GM12878 (cell line): ENCODE results near the gene TMEM236. TPM values are rescaled to one million over a fixed set of nuclear protein-coding genes. Genes with fewer than 3 reads are reported as not detected.

ENCODE experiments used
- ATAC-seq: fragments of 200-7000 bp; cut with Tn5 transposase; 3 replicates; pipeline ENCODE4 v1.9.1; 2020; ENCODE audit warnings: mild to moderate bottlenecking, moderate library complexity
- BruUV-seq: library from RNA; stranded (reverse); fragments of 400-500 nt; replicated peaks from 2 replicates; lab custom pipeline; 2021; lab: Mats Ljungman, UMichigan
- CTCF ChIA-PET: fragments of 300-600 bp; sonication (Branson Sonifier 250); formaldehyde crosslinking; extraction: SDS; loops from one replicate; lab custom pipeline; 2021; ENCODE audit warnings: inconsistent platforms; lab: Yijun Ruan, JAX
- POLR2A ChIA-PET: fragments of 350-600 bp; formaldehyde crosslinking; extraction: SDS; loops from one replicate; lab custom pipeline; 2021; ENCODE audit warnings: inconsistent platforms; lab: Charles Lee
- RAD21 ChIA-PET: fragments of 300-600 bp; sonication (Branson Sonifier 250); formaldehyde crosslinking; loops from one replicate; lab custom pipeline; 2023; ENCODE audit warnings: antibody characterized with exemption; ENCODE audit not compliant: unreplicated experiment; lab: Charles Lee
- SMC1A ChIA-PET: fragments of 300-600 bp; sonication (Branson Sonifier 250); formaldehyde crosslinking; loops from one replicate; lab custom pipeline; 2023; ENCODE audit not compliant: unreplicated experiment, uncharacterized antibody; lab: Charles Lee
- DNase-seq: peaks from one replicate; pipeline ENCODE4 v3.0.0-alpha.2; 2011; ENCODE audit warnings: low read depth, low spot score
- FAIRE-seq: peaks from 3 replicates; lab custom pipeline; 2011; peaks lifted over from hg19 to GRCh38; lab: Jason Lieb, UNC
- H2AFZ ChIP-seq: 2 replicates; pipeline ENCODE4 v1.6.0; 2011; ENCODE audit warnings: low read depth, low read length, control low read depth; ENCODE audit not compliant: control insufficient read depth
- H3K27ac ChIP-seq: 2 replicates; pipeline ENCODE4 v1.5.1; 2011; ENCODE audit warnings: control low read depth; ENCODE audit not compliant: control insufficient read depth, insufficient read depth
- H3K27me3 ChIP-seq, 2 experiments: replicated peaks in 1 of 2; 2 replicates each; pipeline versions ENCODE4 v1.6.0 to v1.6.1; 2011; ENCODE audit warnings: low read length in 1 of 2; ENCODE audit not compliant: control insufficient read depth in 2 of 2, insufficient read depth in 2 of 2
- H3K36me3 ChIP-seq, 2 experiments: 2 replicates each; pipeline ENCODE4 v1.5.1; 2011; ENCODE audit warnings: low read length in 1 of 2; ENCODE audit not compliant: control insufficient read depth in 2 of 2, insufficient read depth in 2 of 2
- H3K4me1 ChIP-seq: 2 replicates; pipeline ENCODE4 v1.6.1; 2011; ENCODE audit warnings: mild to moderate bottlenecking, low read length, moderate library complexity, mixed read lengths; ENCODE audit not compliant: control insufficient read depth, insufficient read depth
- H3K4me2 ChIP-seq: 2 replicates; pipeline ENCODE4 v1.6.0; 2011; ENCODE audit warnings: control low read depth; ENCODE audit not compliant: control insufficient read depth, insufficient read depth
- H3K4me3 ChIP-seq: fragments of 200-600 bp; sonication (generic); 2 replicates; pipeline ENCODE4 v1.5.1; 2016
- H3K79me2 ChIP-seq: 2 replicates; pipeline ENCODE4 v1.6.0; 2011; ENCODE audit warnings: low read length; ENCODE audit not compliant: control insufficient read depth, insufficient read depth
- H3K9ac ChIP-seq: 2 replicates; pipeline ENCODE4 v1.8.0; 2011; ENCODE audit warnings: low read length, control low read depth, mixed read lengths; ENCODE audit not compliant: control insufficient read depth, insufficient read depth
- H3K9me3 ChIP-seq: replicated peaks from 3 replicates; pipeline ENCODE4 v1.5.1; 2011; ENCODE audit warnings: mild to moderate bottlenecking, low read length; ENCODE audit not compliant: control insufficient read depth, insufficient read depth
- H4K20me1 ChIP-seq: 2 replicates; pipeline ENCODE4 v1.6.0; 2011; ENCODE audit not compliant: control insufficient read depth, insufficient read depth
- BRCA1 ChIP-seq: IDR thresholded peaks from 2 replicates; pipeline ENCODE4 v1.6.1; 2011; ENCODE audit warnings: low read depth, low read length, improper control_type of control experiment
- WGBS: methylation state at CpG from one replicate; pipeline ENCODE4 v1.1.6; 2016; ENCODE audit warnings: low lambda C conversion rate; ENCODE audit not compliant: insufficient replicate concordance, insufficient coverage; ENCODE audit errors: missing lambda C conversion rate; 5-methylcytosine and 5-hydroxymethylcytosine counted together
- in situ Hi-C: fragments of 300-500 bp; cut with MboI; formaldehyde crosslinking; loops from 9 replicates; pipeline ENCODE4 v1.14.3; 2018; ENCODE audit warnings: mixed read lengths
- intact Hi-C: fragments of 100-400 bp; cut with micrococcal nuclease; formaldehyde crosslinking; loops from one replicate; pipeline ENCODE4 v1.14.2; 2022; ENCODE audit not compliant: unreplicated experiment
- polyA plus RNA-seq, 11 experiments: library from polyadenylated mRNA; depleted of rRNA in 4 of 11; unstranded in 6 of 11; stranded (reverse) in 5 of 11; fragments of >200 nt; fragmentation: Nextera tagmentation in 4 of 11; fragmentation: Illumina TruSeq in 1 of 11; extraction: Ambion mirVana in 4 of 11; extraction: Trizol in 1 of 11; gene quantifications; 1 replicate in 1 of 11; 2 replicates in 10 of 11; pipeline versions ENCODE4 v1.2.1 to v1.2.3, GENCODE V29; 2011 to 2016; ENCODE audit warnings: inconsistent platforms in 2 of 11, missing spikeins in 2 of 11, low read depth in 1 of 11
- total RNA-seq, 4 experiments: library from RNA; depleted of rRNA in 3 of 4; stranded (reverse); fragments of >200 nt in 3 of 4; fragmentation: Illumina TruSeq in 1 of 4; extraction: Trizol in 1 of 4; gene quantifications; 2 replicates each; pipeline versions ENCODE4 v1.2.1 to v1.2.3, GENCODE V29; 2013 to 2021
- TF ChIP-seq, protein P1 (sequence below): fragments of 450-650 bp; formaldehyde crosslinking; IDR thresholded peaks from 2 replicates; pipeline ENCODE4 v1.4.0; 2022; ENCODE audit warnings: mild to moderate bottlenecking, moderate library complexity

Gene TMEM236
- total and polyA plus RNA-seq, 10 of the 15 experiments (the other 5 are each of a cell fraction or from before 2014, with no cell fraction given): 0.03 TPM; not detected in 9

- WGBS: 75% methylated on average over 9 of the region's 9 CpGs
- FAIRE-seq: no peak
- POLR2A ChIA-PET: no interaction called here
- no peaks in the 10 kb centered on the region for H3K27me3 ChIP-seq
- no peak for DNase-seq
- CTCF ChIA-PET: interaction anchor here (0.9 to 2.4 kb wide), 4 partner anchors 11 to 483 kb away, joined by 3 to 5 read pairs (median 3); no protein-coding TSS in a partner anchor
- no peak overlapping the region for H3K9ac ChIP-seq
- no peaks in the 10 kb centered on the region for H3K79me2 ChIP-seq
- BruUV-seq: no TSS peak
- ATAC-seq: no peak
- no peak for TF ChIP-seq BRCA1
- TF ChIP-seq, protein P1, sequence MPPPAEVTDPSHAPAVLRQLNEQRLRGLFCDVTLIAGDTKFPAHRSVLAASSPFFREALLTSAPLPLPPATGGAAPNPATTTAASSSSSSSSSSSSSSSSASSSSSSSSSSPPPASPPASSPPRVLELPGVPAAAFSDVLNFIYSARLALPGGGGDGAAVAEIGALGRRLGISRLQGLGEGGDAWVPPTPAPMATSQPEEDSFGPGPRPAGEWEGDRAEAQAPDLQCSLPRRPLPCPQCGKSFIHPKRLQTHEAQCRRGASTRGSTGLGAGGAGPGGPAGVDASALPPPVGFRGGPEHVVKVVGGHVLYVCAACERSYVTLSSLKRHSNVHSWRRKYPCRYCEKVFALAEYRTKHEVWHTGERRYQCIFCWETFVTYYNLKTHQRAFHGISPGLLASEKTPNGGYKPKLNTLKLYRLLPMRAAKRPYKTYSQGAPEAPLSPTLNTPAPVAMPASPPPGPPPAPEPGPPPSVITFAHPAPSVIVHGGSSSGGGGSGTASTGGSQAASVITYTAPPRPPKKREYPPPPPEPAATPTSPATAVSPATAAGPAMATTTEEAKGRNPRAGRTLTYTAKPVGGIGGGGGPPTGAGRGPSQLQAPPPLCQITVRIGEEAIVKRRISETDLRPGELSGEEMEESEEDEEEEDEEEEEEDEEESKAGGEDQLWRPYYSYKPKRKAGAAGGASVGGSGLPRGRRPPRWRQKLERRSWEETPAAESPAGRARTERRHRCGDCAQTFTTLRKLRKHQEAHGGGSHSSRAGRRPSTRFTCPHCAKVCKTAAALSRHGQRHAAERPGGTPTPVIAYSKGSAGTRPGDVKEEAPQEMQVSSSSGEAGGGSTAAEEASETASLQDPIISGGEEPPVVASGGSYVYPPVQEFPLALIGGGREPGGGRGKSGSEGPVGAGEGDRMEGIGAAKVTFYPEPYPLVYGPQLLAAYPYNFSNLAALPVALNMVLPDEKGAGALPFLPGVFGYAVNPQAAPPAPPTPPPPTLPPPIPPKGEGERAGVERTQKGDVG: no peak
- no peaks in the 10 kb centered on the region for H4K20me1 ChIP-seq
- RAD21 ChIA-PET: no interaction called here
- no peak overlapping the region for H2AFZ ChIP-seq
- H3K9me3 ChIP-seq: no peaks in the 10 kb centered on the region
- SMC1A ChIA-PET: interaction anchor here (0.8 kb wide), 1 partner anchor 20 kb away, joined by 3 read pairs; no protein-coding TSS in a partner anchor
- intact Hi-C loops: loop anchor here (5.0 kb wide), 1 partner anchor 483 kb away; no protein-coding TSS in a partner anchor
- H3K4me3 ChIP-seq: no peak overlapping the region
- H3K36me3 ChIP-seq: no peaks in the 10 kb centered on the region
- H3K27ac ChIP-seq: no peak overlapping the region
- in situ Hi-C loops: loop anchor here (25.0 kb wide), 1 partner anchor 897 kb away; no protein-coding TSS in a partner anchor
- H3K4me2 ChIP-seq: no peak overlapping the region
- H3K4me1 ChIP-seq: no peaks in the 10 kb centered on the region
Measured at GRCh38 chr10:17734432-17735080, 17.4 kb upstream of the TMEM236 start.
